ENCODE data around the gene RILP. TPM values are rescaled to one million over a fixed set of nuclear protein-coding genes. Genes with fewer than 3 reads are reported as not detected.

Gene RILP
- total RNA-seq, 1 experiment from 2014 or later: 11.6 TPM

- no peaks in the 10 kb centered on the region for H4K20me1 ChIP-seq (ENCODE audit: insufficient read depth)
- no peak overlapping the region for H2AFZ ChIP-seq (ENCODE audit: low read depth, low read length, poor library complexity, severe bottlenecking)
- H3K9me2 ChIP-seq (ENCODE audit: insufficient read depth): no peaks in the 10 kb centered on the region
- peaks cover 44% of the 10 kb centered on the region for H3K79me2 ChIP-seq (ENCODE audit: insufficient read depth, low read length)
- H3K36me3 ChIP-seq (ENCODE audit: control insufficient read depth in 1 of 2, insufficient read depth in 2 of 2, low read length in 2 of 2): peaks cover 74 to 92% of the 10 kb centered on the region in 2 experiments
- H3K4me1 ChIP-seq (ENCODE audit: control insufficient read depth in 1 of 2, insufficient read depth in 2 of 2, low read length in 2 of 2): no peaks in the 10 kb centered on the region
- intact Hi-C loops (cut with micrococcal nuclease): no loop called here
- TF ChIP-seq YY1 (IDR thresholded peaks at IDR 0.05; ENCODE audit: extremely low read depth, insufficient replicate concordance, low read depth, low read length): no peak
- TF ChIP-seq FOSL1 (IDR thresholded peaks at IDR 0.05; ENCODE audit: low read depth): no peak
- TF ChIP-seq EGR1 (IDR thresholded peaks at IDR 0.05; ENCODE audit: low read depth): no peak
- TF ChIP-seq CBX3 (IDR thresholded peaks at IDR 0.05; ENCODE audit: low read depth): no peak
- TF ChIP-seq, protein P1, sequence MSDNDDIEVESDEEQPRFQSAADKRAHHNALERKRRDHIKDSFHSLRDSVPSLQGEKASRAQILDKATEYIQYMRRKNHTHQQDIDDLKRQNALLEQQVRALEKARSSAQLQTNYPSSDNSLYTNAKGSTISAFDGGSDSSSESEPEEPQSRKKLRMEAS (IDR thresholded peaks at IDR 0.05): no peak
- TF ChIP-seq ELF1 (IDR thresholded peaks at IDR 0.05; ENCODE audit: borderline replicate concordance, low read depth): no peak
- TF ChIP-seq JUND (IDR thresholded peaks at IDR 0.05): no peak
- no peak for TF ChIP-seq SIN3A (IDR thresholded peaks at IDR 0.05; ENCODE audit: low read depth)
- no peak for TF ChIP-seq CEBPB (IDR thresholded peaks at IDR 0.05; ENCODE audit: low read depth)
- no peak for TF ChIP-seq EZH2 (IDR thresholded peaks at IDR 0.05)
- TF ChIP-seq EZH2phosphoT487 (IDR thresholded peaks at IDR 0.05; ENCODE audit: borderline replicate concordance): no peak
- no peak for TF ChIP-seq ATF3 (IDR thresholded peaks at IDR 0.05)
- no peak for TF ChIP-seq ZFX (IDR thresholded peaks at IDR 0.05)
- ChIA-PET RAD21 (ENCODE audit: low non-redundant PET in 1 of 2, low total read pairs in 2 of 2, uncharacterized antibody in 2 of 2, unreplicated experiment in 2 of 2) (no interaction called here), CTCF (no interaction called here), POLR2A (no interaction called here)
- no TSS peak for BruUV-seq (replicated peaks)
- H3K4me2 ChIP-seq (ENCODE audit: low read length): no peak overlapping the region
- no peak overlapping the region for H3K4me3 ChIP-seq (replicated peaks in 1 of 2; ENCODE audit: low read depth in 1 of 2, low read length in 2 of 2)
- H3K27ac ChIP-seq (ENCODE audit: low read depth, low read length): no peak overlapping the region
- no peak overlapping the region for H3K9ac ChIP-seq (ENCODE audit: low read length)
- H3K27me3 ChIP-seq (ENCODE audit: insufficient read depth, low read length): no peaks in the 10 kb centered on the region
- ATAC-seq (no peak), DNase-seq (ENCODE audit: low read depth, low spot score) (no peak)
- no peaks in the 10 kb centered on the region for H3K9me3 ChIP-seq (ENCODE audit: control insufficient read depth in 1 of 2, insufficient read depth in 1 of 2, low read depth in 1 of 2, low read length in 2 of 2)
Measured at GRCh38 chr17:1676401-1676800, 26.7 kb upstream of the RILP start.

All from HCT116 (cell line).